HPDE6-E6E7 (cell line): Measurements from ENCODE around the gene GDA.
"Not testable (repeated sequence)": the region's sequence is repeated elsewhere in the genome, so short reads cannot be mapped to it uniquely, and the experiment has no call there.

Source experiments
- DNase-seq: peaks from one replicate; pipeline ENCODE4 v3.0.0; 2011; ENCODE audit warnings: missing footprints; ENCODE audit errors: extremely low spot score

The GDA gene

DNA sequence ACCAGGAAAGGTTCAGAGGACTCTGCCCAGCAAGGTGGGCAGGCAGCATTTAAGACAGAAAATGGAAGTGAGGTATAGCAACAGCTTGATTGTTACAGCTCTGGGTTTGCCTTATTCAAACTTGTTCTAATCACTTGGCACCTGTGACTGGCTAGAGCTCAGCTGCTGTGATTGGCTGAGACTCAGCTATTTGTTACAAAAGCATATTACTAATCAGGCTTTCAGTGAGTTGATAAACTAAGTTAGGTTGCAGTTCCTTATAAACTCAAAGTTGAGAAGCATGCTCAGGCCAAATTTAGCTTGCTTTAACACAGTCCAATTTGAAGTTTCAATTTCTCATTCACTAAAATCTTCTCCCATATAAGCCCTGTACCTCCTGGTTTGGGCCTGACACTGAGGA lies 56.3 kb downstream of the GDA start:
- DNase-seq, result no peak

DNA sequence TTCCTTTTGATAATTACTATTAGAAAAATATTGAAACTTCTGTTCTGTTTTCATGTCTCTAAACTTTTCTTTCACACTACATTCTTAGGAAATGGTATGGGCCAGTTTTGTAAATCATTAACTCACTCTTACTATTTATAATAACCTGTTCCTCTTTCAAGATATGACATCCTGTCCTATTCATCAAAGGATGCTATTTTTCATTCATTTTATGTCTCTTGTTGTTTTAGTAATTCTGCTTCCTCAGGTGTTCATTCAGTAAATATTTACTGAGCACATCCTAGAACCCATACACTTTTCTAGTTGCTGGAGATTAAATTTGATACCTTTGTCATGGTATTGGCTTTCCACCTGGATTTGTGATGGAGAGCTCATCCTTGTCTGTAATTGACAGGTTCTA lies 58.0 kb downstream of the GDA start:
- DNase-seq, result no peak

DNA sequence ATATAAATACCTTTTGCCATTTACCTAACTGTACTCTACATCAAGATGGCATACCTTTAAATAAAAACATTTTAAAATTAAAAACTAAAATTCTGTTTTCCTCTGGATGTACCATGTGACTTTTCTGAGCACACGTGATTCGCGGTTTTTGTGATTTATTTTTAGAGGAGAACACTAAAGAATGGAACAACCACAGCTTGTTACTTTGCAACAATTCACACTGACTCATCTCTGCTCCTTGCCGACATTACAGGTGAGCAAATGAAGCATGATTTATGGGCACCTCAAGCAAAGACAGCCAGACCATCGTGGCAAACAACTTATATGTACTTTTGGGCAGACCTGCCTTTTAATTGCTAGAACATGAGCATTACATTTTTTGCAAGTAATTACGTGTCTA lies 61.3 kb downstream of the GDA start:
- peak; percentile 32 for DNase-seq

DNA sequence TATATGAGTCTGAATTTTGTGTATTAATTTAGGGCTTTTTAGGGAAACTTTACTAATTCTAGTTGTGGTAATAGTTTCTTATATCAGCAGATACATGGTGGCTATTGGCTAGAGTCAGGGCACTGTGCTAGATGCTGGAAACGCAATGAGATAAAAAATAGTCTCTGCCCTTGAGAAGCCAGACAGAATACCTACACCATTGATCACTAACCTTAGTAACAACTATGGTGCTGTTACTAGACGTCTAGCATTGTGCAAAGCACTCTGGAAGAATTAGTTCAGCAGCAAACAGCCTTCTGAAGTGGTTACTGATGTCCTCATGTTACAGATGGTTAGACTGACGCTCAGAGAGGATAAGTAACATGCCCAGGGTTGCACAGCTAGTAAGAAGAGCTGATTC lies 61.8 kb downstream of the GDA start:
- no peak for DNase-seq

DNA sequence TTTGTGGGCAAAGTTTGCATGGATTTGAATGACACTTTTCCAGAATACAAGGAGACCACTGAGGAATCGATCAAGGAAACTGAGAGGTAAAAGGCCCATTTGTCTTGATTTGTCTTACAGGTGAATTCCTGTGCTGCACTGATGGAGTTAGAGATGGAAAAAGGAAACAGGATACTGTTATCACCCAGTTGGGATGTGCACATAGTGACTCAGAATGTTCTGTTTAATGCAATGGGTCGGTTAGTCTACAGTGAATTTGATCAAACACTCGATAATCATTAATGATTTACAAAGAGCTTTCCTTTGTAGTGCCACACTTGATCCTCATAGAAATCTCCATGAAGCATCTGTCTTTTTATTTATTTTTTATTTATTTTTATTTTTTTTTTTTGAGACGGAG lies 64.7 kb downstream of the GDA start:
- DNase-seq, result no peak

DNA sequence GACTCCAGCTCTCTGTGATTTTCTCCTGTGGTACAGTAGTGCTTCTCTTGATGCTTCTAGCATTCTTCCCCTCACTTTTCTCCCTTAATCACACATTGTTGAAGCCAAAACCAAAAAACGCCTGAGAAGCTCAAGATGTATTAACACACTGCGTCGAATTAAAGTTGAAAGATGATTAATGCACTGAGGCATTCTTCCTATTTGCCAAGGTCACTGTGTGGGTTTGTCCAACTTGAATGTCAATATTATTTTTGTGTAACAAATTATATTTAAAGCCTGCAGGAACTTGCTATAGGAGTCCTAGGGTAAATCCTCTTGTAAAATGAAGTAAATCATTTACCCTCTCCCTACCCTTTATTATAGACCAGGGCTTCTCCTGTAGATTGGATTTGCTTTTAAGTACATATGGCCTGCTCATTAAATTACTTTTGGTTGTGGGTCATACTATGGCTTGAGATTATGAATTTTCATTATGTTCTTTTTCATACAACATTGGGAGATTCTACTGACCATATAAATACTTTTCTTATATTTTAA lies 68.1 kb downstream of the GDA start:
- no peak for DNase-seq

DNA sequence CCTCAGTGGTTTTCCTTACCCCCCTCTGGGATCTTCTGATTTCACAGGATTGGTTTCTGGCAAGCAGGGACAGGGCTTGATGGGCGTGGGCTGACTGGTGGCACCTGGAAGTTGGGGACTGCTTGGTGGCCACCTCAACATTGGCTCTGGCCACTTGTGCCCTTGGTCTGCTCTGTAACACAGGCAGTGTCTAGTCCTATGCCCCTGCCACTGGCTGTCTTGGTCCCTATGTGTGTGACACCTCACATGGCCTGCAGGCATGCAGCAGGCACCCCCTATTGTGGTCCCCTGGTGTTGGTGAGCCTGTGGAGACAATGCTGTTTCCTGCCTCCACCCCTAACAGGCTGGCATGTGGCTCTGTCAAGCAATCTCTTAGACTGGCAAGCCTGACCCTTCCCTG lies 71.3 kb downstream of the GDA start:
- DNase-seq, result no peak

DNA sequence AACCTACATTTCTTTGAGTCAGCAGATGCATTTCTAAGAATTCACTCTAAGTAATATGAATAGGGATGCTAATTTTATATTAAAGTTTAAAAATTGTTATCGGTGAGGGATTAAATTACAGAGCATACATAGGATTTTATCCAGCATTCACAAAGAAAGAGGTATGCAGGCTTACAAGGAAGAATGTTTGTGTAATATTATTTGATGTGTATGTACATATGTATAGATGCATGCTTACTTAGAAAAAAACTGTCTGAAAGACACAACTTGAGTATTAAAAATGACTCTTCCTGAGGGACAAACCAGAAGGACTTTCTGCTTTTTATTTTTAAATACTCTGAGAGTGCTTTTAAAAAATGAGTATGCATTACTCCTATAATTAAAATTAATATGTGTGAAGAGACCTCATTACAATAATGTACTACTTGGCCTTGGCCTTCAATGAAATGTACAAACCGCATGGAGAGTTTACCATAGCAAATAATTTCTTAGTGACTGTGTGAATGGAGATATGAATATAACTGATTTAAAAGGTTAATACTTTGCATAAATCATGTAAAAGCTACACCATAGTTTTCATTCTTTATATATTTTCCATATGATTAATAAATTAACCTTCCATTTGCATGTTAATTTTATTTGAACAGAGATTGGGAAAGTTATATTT lies 77.0 kb downstream of the GDA start:
- no peak for DNase-seq

DNA sequence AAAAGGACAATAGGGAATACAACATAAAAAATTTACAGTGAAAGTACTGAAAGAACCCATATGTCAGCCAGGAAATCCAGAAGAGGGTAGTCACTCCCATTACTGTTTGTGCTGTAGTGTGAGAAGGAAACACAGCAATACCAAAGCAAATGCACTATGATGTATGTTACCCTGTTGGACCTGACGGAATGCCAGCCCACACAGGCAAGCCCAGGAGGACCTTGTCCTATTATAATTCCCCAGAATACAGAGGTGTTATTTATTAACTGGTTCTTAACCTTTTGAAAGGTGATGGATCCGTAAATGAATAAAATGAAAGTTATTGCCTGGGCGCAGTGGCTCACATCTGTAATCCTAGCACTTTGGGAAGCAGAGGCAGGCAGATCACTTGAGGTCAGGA lies 79.0 kb downstream of the GDA start:
- DNase-seq, result no peak

DNA sequence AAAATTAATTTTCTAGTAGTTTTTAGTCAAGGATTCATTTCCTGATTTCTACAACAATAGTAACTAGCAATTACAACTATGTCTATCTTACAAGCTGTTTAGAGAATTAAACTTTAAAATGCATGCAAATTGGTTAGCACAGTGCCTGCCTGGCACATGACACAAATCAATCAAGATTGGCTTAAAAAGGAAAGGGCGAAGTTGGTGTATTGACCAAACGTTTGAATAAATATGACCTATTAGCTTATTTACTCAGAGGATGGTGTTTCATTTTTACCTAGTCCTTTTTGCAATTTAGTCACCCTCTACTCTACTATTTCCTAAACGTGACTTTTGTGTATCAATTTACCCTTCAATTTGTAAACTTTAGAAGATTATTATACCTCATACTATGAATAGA lies 83.5 kb downstream of the GDA start:
- DNase-seq, result no peak

DNA sequence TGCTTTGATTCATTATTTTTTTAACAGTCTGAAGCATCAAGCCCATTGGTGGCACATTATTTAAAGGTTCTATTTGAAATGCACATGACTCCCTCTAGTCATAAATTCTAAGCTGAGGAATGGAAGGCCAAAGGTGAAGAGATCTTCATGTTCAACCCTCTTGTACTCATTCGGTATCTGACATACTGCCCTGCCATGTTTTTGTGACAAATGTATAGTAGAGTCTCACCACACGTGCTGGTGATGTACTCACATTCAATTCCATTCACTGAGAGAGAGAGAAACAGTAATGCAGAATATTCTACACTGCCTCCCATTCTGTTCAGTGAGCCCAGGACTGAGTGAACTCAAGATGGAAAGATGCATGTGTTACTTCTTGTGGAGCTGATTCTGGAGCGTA lies 98.3 kb downstream of the GDA start:
- no peak for DNase-seq

DNA sequence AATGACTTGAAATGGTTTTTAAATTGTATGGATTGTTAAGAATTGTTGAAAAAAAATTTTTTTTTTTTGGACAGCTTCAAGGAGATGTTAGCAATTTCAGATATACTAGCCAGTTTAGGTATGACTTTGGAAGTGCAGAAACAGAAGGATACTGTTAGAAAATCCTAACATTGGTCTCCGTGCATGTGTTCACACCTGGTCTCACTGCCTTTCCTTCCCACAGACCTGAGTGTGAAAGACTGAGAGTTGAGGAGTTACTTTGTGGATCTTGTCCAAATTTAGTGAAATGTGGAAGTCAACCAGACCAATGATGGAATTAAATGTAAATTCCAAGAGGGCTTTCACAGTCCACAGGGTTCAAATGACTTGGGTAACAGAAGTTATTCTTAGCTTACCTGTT lies 102.3 kb downstream of the GDA start:
- no peak for DNase-seq

DNA sequence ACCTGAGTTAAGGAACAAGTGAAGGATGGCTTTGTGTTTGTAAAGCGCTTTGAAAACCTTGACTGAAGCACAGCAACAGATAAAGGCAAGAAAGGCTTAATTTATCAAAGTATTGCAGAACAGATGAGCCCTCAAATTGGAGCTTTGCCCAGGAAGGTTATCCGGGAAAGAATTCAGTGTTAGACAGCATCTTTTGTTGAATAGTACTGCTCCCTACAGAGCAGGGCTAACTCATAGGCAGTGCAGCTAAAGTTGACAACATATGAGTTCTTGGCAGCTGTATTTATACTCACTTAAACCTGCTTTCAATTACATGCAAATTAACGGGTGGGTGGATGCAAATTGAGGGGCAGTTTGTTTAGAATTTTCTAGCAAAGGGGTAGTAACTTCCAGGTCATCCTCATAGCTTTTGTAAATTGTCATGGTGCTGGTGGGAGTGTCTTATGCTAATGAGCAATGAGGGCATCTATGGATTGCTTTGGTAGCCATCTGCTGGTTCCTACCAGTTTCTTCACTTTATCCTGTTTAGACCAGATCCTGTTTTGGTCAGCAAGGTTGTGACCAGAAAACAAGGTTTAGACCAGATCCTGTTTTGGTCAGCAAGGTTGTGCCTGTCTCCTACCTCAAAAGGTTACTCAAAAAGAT lies 105.8 kb downstream of the GDA start:
- DNase-seq, result no peak

DNA sequence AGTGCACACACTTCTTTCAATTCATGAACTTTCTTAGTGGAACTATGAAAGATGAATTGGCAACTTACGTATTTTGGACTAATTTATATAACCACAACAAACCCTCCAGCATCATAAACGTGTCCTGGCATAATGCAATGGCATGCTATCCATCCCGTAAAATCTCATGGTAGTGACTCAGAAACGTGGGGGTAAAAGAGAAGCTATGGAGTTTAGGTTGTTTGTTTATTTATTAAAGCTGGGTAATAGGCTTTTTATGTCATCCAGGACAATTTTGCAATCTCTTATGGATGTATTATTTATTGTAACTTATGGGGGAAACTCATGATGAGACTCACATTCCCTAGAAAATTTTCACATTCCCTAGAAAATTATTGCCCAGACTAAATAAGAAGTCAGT lies 106.3 kb downstream of the GDA start:
- no peak for DNase-seq

DNA sequence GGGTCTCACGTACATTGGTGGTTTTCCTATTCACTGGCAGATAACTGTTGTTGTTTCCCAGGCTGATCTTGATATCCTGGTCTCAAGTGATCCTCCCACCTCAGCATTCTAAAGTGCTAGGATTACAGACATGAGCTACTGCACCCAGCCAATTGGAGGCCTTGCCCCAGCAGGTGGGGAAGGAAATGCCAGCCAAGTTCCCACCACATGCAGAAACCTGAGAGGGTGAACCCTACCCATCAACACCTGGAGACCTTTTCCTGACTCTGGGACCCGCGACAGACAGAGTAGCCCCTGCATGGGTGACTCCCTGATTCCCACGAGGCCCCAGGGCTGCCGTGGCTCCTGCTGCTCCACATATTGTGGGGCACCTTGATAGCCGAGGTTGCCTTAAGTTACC lies 107.7 kb downstream of the GDA start:
- no peak for DNase-seq

DNA sequence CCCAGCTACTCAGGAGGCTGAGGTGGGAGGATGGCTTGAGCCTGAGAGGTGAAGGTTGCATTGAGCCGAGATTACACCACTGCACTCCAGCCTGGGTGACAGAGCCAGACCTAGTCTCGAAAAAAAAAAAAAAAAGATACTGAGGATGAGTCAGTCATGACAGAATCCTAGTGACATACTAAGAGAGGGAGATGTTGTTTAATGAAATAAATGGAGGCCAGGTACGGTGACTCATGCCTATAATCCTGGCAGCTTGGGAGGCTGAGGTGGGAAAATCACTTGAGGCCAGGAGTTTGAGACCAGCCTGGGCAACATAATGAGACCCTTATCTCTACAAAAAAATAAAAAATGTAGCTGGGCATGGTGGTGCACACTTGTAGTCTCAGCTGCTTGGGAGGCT lies 108.6 kb downstream of the GDA start:
- no peak for DNase-seq

DNA sequence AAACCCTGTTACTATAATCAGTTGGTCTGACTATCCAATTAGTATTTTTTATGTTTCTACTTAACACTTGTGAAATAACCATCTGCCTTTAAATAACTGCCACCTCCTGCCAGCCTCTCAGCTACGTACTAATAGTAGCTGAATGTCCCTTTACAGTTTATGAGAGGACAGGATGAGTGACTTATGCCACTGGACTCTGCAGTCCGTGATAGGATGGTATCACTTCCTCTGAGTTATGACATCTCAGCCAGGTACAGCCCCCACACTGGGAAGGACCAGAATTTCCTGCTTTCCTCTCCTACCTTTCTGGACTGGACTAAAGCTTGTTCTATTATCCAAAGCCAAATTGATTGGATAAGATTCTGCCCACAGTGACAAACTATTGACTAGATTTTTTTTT lies 112.8 kb downstream of the GDA start:
- no peak for DNase-seq

DNA sequence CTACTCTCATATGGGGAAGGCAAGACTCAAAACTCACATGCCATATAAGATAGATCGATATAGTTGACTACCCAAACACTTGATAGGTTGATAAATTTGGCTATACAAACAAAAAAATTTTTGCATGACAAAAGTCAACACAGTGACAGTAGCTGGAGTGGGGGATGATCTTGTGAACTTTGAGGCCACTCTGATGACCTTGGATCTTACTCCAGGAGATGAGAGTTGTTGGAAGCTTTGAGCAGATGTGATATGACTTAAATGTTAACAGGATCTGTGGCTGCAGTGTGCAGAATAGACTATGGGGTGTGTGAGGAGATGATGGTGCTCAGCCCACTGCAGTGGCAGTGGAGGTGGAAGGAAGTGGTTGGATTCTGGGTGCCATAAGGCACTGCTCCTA lies 114.3 kb downstream of the GDA start:
- no peak for DNase-seq

DNA sequence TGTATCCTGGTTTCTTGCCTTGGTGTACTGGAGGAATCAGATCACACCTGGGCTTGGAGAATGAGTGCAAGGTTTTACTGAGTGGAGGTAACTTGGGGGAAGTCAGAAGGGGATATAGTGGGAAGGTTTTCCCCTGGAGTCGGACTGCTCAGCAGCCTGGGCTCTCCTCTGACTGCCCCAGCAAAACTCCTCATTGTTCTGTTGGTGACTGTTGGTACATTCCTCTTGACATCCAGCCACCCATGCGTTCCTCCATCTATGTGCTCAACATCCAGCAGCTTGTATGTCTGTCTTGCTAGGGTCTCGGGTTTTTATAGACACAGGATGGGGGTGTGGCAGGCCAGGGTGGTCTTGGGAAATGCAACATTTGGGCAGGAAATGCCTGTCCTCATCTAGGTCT lies 119.7 kb downstream of the GDA start:
- no peak for DNase-seq

DNA sequence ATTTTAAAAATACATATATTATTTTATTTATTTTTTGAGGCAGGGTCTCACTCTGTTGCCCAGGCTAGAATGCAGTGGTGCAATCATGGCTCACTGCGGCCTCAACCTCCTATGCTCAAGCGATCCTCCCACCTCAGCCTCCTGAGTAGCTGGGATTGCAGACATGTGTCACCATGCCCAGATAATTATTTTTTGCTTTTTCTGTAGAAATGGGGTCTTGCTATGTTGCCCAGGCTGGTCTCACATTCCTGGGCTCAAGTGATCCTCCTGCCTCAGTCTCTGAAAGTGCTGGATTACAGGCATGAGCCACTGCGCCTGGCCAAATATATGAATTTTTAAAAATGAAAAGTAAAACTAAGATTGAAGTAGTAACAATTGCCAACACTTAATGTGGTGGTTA lies 121.1 kb downstream of the GDA start:
- DNase-seq, result not testable (repeated sequence)

DNA sequence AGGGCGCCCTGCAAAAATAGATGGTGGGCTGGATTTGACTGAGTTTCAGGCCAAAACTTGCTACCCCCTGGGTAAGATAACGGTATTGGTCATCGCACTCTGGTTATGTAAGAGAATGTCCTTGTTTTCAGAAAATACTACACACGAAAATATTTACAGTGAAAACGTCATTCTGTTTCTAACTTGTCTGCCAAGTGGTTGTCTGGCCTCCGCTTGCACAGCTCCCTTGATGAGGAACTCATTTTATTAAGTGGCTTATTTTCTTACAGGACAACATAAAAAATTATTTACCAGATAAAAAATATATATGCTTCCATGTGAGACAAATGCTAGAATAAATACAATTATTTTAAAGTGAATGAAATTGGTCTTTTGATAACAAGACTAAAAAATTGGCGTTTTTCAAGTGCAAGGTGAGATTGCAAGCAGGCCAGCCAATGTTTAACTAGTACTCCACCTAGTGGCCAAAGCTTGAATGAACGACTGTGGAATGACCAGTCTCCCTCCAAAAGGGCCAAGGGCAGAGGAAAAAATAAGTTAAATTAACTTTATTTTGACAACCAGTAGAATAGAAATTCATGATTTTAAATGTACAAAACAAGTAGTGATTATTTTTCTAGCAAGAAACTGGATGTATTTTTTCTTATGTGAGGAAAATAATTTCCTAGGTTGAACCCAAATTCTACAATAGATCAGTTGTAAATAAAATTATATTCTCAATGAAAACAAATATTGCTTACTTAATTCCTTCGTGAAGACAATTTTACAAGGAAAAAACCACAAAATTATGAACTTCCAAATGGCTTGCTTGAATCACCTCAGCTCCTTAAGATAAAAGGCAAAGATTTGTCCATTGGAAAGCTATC lies 122.6 kb downstream of the GDA start:
- DNase-seq, result peak; percentile 43

DNA sequence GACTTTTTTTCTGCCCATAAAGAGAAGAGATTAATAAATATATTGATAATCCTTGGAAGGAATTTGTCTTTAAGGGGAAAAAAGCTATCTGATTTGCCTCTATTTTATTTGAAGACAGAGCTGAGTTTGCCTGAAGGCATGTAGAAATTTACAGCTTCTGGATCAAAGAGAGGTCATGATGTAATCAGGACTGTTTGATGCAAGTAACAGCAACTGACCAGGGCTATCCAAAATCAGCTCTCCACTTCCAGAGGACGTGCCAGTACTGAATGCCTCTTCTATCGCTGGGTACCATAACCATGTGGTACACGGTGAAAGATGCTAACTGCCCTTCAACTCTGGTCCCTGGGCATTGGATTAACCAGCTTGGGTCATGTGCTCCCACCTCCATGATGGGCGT lies 125.2 kb downstream of the GDA start:
- no peak for DNase-seq

DNA sequence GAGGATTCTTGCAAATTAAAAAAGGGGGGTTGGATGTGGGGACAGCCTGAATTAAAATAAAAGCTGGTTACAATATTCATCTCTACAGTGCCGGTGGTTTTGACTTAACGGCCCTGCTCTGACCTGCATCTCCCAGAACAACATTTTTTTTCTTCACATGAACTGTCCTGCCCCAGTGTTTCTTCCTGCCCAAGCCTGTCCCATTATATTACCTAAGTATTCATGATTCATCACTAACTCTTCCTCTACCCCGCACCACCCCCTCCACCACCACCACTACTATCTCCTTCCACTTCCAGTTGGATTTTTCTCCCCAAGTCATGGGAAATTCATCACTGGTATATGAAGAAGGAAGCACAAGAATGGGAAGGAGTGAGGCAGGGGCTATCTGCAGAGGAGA lies 125.7 kb downstream of the GDA start:
- DNase-seq, result peak; percentile 77
